ENCODE data around the gene COX7A2L.
"Not testable (repeated sequence)": the region's sequence is repeated elsewhere in the genome, so short reads cannot be mapped to it uniquely, and the experiment has no call there.

COX7A2L gene

GRCh38 chr2:42368817-42369531, 8.0 kb upstream of the COX7A2L start:
- intact Hi-C loops (cut with DNase I), result loop anchor here (10.0 kb wide), 1 partner anchor 504 kb away; no protein-coding TSS in a partner anchor
- no peak for DNase-seq

DNA sequence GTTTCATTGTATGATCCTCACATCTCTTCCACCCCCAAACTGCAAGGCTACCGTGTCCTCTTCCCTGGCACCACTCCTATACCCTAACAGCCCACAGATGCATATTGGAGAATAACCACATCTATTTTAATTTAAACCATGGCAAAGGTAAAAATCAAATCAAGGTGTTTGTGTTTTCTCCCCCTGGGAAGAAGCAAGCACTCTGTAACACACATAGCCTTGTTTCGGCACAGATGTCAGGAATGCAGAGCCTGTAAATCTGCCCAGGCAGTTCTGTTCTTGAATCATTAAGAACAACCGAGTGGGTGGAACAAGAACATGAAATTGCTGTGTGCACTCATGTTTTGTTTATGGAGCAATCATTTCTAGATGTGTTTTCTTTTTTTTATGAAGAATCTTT, 6.8 kb upstream of the COX7A2L start:
- peak in 1 of 10 donors; percentile 35 for DNase-seq
- intact Hi-C loops (cut with DNase I), result loop anchor here (10.0 kb wide), 1 partner anchor 503 kb away; no protein-coding TSS in a partner anchor

DNA sequence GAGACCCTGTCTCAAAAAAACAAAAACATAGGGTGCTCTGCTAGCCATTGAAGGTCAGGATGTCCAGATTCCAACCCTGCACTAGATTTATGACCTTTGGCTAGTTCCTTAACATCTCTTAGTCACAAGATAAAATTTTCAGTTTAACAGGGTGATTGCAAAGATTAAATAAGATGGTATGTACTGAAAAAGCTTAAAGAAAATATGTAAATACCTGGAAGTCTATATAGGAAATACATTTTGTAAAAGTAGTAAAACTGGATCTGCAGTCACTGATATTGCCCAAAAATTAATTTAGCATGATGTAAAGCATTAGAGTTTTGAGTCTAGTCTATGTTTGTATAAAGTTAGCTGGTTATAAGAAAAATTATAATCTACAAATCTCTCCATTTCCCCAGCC, 5.4 kb upstream of the COX7A2L start:
- DNase-seq, result no peak
- intact Hi-C loops (cut with DNase I), result loop anchor here (10.0 kb wide), 1 partner anchor 502 kb away; no protein-coding TSS in a partner anchor

DNA sequence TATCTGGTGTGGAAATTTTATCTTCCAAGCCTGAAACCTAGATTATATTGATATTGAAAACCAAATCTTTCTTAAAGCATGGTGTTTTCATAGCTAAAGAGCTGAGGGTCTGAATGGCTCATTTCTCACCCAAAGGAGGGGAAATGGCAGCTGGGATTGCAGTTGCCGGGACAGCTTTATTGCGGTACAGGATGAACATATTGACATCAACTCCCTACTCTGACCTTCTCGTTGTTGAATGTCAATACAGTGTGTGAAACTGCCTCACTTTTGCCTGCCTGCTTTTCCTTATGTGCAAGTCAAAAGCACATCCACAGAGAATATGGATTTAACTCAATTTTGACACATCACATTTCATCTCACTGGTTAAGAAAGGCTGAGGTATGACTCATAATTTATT, 3.6 kb upstream of the COX7A2L start:
- DNase-seq, result no peak
- intact Hi-C loops (cut with DNase I), result loop anchor here (10.0 kb wide), 1 partner anchor 500 kb away; no protein-coding TSS in a partner anchor

- intact Hi-C loops (cut with DNase I), result loop anchor here (10.0 kb wide), 1 partner anchor 499 kb away; no protein-coding TSS in a partner anchor
- DNase-seq, result no peak
These were observed 2.4 kb upstream of the COX7A2L start for GRCh38 chr2:42363413-42363812.

DNA sequence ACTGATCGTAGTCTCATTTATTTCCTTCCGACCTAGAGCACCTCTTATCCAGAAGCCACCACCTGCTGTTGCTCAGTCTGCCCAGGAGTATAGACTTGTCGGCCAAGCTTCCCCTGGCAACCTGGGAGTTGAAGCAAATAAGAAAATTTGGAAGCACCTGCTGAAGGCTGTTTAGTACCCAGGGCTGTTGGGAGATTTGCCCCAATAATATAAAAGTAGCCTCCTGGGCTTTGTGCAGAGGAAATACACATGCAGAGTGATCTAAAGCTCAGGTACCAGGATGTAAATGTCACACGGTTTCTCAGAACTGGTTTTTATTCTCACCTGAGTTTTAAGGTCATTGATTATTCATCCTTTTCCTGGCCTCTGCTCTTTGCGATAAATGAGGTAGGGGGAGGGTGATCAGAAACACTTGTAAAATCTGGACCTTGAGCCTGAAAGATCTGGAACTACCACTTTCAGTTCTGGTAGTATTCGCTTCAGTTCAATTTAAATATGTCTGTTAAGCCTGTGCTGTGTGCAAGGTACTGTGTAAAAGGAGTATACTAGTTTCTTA, 789 bp upstream of the COX7A2L start:
- DNase-seq, result no peak

GRCh38 chr2:42360493-42360889, 526 bp downstream of the COX7A2L start:
- no peak for DNase-seq

More for the DNA sequence above, 789 bp upstream of the COX7A2L start:
- intact Hi-C loops (cut with DNase I), result loop anchor here (2.0 to 10.0 kb wide), 2 partner anchors 265 to 497 kb away; no protein-coding TSS in a partner anchor

GRCh38 chr2:42359965-42360483, 993 bp downstream of the COX7A2L start:
- intact Hi-C loops (cut with DNase I), result loop anchor here (2.0 to 10.0 kb wide), 2 partner anchors 263 to 495 kb away; no protein-coding TSS in a partner anchor
- no peak for DNase-seq

More at GRCh38 chr2:42360493-42360889, 526 bp downstream of the COX7A2L start:
- intact Hi-C loops (cut with DNase I), result loop anchor here (2.0 to 10.0 kb wide), 2 partner anchors 264 to 496 kb away; no protein-coding TSS in a partner anchor

DNA sequence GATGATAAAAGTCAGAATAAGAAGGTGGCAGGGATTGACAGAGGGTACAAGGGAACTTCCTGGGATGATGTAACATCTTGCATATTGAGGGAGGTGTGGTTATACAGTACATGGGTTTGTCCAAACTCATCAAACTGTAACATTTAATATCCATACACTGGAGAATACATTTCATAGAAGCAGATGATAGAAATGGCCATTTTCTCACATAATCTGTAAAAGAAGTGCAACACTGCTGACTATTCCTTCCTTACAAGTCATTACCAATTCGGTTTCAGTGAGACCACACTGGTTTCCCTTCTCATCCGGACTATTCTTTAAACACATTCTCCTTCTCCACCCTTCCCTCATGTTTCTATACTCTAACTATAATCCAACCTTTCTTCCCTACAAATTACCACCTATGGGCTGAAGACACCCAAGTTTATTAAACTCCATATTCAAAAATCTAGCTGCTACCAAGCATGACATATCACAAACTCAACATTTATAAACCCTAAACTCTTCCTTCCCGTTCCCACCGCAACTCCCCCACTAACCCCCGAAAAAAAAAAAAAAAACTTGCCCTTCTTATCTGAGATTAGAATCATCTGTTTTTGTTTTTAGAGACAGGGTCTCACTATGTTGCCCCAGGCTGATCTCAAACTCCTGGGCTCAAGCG, 1.6 kb downstream of the COX7A2L start:
- no peak for DNase-seq
- intact Hi-C loops (cut with DNase I), result no loop called here

DNA sequence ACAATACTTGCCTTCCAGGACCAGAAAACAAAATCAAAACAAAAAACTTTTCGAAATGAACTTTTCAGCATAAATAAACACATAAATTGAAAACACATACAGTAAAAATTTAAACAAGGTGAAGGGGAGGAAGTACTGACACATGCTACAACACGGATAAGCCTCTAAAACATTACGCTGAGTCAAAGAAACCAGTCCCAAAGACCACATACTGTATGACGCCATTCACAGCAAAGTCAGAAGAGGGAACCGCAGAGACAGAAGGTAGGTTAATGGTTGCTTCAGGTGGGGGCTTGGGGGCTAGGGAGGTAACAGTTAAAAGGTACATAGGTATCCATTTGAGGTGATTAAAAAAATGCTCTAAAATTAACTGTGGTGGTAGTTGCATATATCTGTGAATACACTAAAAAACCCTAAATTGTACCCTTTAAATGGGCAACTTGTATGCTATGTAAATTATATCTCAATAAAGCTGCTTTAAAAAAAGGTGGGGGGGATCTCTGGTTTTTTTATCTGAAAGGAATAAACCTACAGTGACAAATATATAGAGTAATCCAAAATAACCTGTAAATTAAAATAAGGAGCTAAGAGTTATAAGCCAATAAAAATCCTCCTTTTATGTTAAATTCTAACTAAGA, 7.1 kb downstream of the COX7A2L start:
- no peak for DNase-seq
- intact Hi-C loops (cut with DNase I), result no loop called here

DNA sequence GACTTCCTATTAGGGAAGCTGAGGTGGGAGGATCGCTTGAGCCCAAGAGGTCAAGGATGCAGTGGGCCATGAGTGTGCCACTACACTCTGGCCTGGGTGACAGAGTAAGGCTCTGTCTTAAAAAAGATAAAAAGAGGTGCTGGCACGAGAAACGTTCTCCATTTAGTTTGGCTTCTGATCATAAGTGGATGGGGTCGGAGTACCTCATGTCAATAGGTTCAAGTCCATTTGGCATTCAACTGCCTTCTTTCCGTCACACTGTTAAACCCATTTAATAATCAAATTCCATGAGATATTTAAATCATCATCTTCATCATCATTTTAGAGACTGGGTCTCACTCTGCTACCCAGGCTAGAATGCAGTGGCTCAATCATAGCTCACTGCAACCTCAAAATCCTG, 9.2 kb downstream of the COX7A2L start:
- intact Hi-C loops (cut with DNase I), result no loop called here

DNA sequence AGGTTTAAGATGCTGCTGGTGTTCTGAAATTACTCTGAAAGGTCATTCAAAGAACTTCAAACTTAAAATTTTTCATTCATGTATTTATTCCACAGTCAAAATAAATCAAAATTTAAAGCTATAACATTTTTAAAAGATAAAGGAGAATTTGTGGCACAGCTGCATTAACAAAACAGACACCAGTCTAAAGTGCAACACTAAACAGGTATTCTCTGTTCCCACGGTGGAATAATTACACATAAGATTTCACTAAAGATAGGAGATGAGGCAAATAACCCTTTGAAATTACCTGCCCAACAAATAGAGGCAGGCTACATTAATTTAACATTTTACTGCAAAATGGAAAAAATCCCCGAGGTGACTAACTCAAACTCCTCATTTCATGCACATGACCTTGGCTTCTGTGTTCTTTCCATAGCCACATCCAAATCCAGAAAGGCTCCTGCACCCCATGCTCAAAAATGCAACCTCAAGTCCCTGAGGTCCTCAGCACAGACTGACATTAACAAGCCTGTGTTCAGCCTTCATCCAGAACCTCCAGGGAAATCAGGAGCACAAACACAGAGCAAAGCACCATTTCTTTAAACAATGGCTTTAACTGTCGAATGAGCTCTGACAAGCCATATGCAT, 10.5 kb downstream of the COX7A2L start:
- intact Hi-C loops (cut with DNase I), result no loop called here
- no peak for DNase-seq

More for the DNA sequence above, 9.2 kb downstream of the COX7A2L start:
- DNase-seq, result no peak

DNA sequence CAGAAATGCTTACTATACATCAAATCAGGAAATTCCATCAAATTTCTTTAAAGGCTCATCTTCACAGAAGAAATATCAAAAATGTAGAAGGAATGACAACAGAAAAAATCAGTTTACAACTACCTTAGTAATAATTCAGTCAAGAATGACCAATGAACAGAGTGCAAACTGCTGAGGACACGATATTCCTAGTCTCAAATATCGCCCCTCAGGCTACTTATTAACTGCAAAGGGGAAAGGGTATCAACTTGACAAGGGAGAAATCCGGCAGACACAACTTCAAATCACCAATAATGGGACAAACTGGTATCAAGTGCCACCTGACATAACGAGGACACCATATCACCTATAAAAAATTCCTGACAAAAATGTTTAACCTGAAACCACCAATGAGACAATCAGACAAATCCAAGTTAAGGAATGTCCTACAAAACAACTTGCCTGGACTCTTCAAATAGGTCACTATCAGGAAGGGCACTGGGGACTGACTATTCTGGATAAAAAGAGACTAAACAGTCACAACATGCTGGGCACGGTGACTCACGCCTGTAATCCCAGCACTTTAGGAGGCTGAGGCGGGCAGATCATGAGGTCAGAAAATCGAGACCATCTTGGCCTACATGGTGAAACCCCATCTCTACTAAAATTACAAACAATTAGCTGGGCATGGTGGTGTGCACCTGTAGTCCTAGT, 12.8 kb downstream of the COX7A2L start:
- DNase-seq, result no peak
- intact Hi-C loops (cut with DNase I), result no loop called here

DNA sequence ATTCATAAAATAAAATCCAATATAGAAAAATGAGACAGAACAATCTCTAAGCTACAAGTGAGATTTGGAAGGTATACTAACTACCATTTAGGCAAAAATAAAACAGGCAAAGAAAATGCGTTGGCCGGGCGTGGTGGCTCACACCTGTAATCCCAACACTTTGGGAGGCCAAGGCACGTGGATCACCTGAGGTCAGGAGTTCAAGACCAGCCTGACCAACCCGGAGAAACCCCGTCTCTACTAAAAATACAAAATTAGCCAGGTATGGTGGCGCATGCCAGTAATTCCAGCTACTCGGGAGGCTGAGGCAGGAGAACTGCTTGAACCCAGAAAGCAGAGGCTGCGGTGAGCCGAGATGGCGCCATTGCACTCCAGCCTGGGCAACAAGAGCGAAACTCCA, 13.5 kb downstream of the COX7A2L start:
- intact Hi-C loops (cut with DNase I); DNase-seq: not testable (repeated sequence)

- DNase-seq; intact Hi-C loops (cut with DNase I): not testable (repeated sequence)
These were observed 14.2 kb downstream of the COX7A2L start for GRCh38 chr2:42346856-42347255.

GRCh38 chr2:42345986-42346385, 15.0 kb downstream of the COX7A2L start:
- intact Hi-C loops (cut with DNase I), result no loop called here
- no peak for DNase-seq

DNA sequence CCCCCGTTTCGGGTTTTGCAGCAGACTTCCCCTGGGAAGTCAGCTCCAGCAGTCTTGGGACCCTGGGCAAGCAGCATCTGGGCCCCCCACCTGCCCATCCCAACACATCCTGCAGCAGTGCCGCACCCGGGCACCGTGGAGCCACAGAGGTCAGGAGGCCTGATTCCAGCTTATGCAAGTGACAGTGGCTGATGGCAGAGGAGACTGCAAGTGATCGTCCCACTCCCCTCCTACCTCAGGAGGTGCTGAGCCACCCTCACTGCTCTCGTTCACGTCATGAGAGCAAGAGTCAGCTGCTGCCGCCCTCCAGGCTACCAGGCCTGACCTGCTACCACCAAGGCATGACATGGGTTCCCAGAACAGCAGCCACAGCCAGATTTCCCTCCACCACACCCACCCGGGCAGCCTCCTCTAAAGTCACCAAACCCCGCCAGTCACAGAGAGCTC, 18.2 kb downstream of the COX7A2L start:
- no peak for DNase-seq
- intact Hi-C loops (cut with DNase I), result no loop called here

DNA sequence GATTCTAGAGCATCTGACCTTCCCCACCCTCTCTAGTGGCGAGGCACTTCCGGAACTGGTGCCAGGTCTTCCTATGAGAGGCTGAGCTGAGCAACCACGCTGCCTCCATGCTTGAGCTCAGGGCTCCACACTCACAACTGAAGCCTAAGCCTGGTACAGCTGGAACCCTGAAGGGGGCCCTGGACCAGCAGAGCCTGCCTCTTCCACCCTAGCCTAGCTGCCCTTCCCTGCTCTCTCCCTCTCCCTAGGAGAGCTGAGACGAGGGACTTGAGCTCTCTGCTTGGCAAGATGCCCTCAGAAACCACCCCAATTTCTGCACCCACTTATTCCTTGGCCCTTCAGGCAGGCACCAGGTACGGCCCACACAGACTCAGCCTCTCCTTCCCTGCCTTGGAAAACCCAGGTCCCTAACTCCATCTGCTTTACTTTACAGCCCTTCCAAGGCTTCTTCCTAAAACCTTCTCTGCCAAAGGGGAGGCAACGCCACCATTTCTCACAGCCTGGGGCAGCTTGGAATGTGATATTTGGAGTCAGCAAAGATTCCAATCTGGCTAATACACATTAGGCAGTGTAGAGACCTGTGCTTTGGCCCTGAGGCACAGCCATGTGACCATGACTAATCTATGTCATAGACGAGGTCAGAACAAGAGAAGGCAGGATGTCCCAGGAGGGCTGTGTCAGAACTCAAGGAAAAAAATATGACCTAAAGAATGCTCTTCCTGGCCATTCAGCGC, 18.8 kb downstream of the COX7A2L start:
- intact Hi-C loops (cut with DNase I), result no loop called here
- no peak for DNase-seq
